Measurements from ENCODE around the gene PROK1. TPM values are rescaled to one million over a fixed set of nuclear protein-coding genes. Genes with fewer than 3 reads are reported as not detected.

Gene PROK1
- total and polyA plus RNA-seq, 9 donors = not detected

- H3K4me1 ChIP-seq (ENCODE audit: control insufficient read depth, insufficient read depth, low read length) = no peaks in the 10 kb centered on the region
- H3K27me3 ChIP-seq (ENCODE audit: control insufficient read depth, insufficient read depth, low read length) = peaks cover 5% of the 10 kb centered on the region
- 89% methylated on average over 1 of the region's 2 CpGs for WGBS (ENCODE audit: insufficient coverage)
- no peak overlapping the region for H3K27ac ChIP-seq (ENCODE audit: low read length)
- DNase-seq = no peak
- H3K36me3 ChIP-seq (ENCODE audit: control insufficient read depth, insufficient read depth, low read length) = no peaks in the 10 kb centered on the region
- no peaks in the 10 kb centered on the region for H3K9me3 ChIP-seq (replicated peaks; ENCODE audit: control insufficient read depth, low read depth, low read length)
- no peak overlapping the region for H3K4me3 ChIP-seq (ENCODE audit: low read length)
Measured at GRCh38 chr1:110477041-110477440, 26.1 kb downstream of the PROK1 start.

GRCh38 chr1:110477445-110477957 lies 26.6 kb downstream of the PROK1 start:
- no peak overlapping the region for H3K4me3 ChIP-seq (ENCODE audit: low read length)
- 29% methylated on average over 2 of the region's 3 CpGs for WGBS (ENCODE audit: insufficient coverage)
- peaks cover 6% of the 10 kb centered on the region for H3K27me3 ChIP-seq (ENCODE audit: control insufficient read depth, insufficient read depth, low read length)
- no peak overlapping the region for H3K27ac ChIP-seq (ENCODE audit: low read length)
- no peaks in the 10 kb centered on the region for H3K36me3 ChIP-seq (ENCODE audit: control insufficient read depth, insufficient read depth, low read length)
- DNase-seq = no peak
- no peaks in the 10 kb centered on the region for H3K9me3 ChIP-seq (replicated peaks; ENCODE audit: control insufficient read depth, low read depth, low read length)
- H3K4me1 ChIP-seq (ENCODE audit: control insufficient read depth, insufficient read depth, low read length) = no peaks in the 10 kb centered on the region

- 43% methylated on average over 1 of the region's 3 CpGs for WGBS (ENCODE audit: insufficient coverage)
- no peak overlapping the region for H3K4me3 ChIP-seq (ENCODE audit: low read length)
- no peaks in the 10 kb centered on the region for H3K36me3 ChIP-seq (ENCODE audit: control insufficient read depth, insufficient read depth, low read length)
- no peaks in the 10 kb centered on the region for H3K9me3 ChIP-seq (replicated peaks; ENCODE audit: control insufficient read depth, low read depth, low read length)
- H3K27me3 ChIP-seq (ENCODE audit: control insufficient read depth, insufficient read depth, low read length) = peaks cover 10% of the 10 kb centered on the region
- no peak for DNase-seq
- no peak overlapping the region for H3K27ac ChIP-seq (ENCODE audit: low read length)
- H3K4me1 ChIP-seq (ENCODE audit: control insufficient read depth, insufficient read depth, low read length) = no peaks in the 10 kb centered on the region
Measured at GRCh38 chr1:110477967-110478640, 27.2 kb downstream of the PROK1 start.

- H3K27me3 ChIP-seq (ENCODE audit: control insufficient read depth, insufficient read depth, low read length) = peaks cover 13% of the 10 kb centered on the region
- H3K27ac ChIP-seq (ENCODE audit: low read length) = no peak overlapping the region
- no peaks in the 10 kb centered on the region for H3K9me3 ChIP-seq (replicated peaks; ENCODE audit: control insufficient read depth, low read depth, low read length)
- H3K4me1 ChIP-seq (ENCODE audit: control insufficient read depth, insufficient read depth, low read length) = no peaks in the 10 kb centered on the region
- H3K36me3 ChIP-seq (ENCODE audit: control insufficient read depth, insufficient read depth, low read length) = no peaks in the 10 kb centered on the region
- no peak for DNase-seq
- H3K4me3 ChIP-seq (ENCODE audit: low read length) = no peak overlapping the region
- WGBS (ENCODE audit: insufficient coverage) = 80% methylated on average over 6 of the region's 8 CpGs
Measured at GRCh38 chr1:110478886-110479285, 27.9 kb downstream of the PROK1 start.

- DNase-seq = no peak
- Histone ChIP-seq H3K27ac (ENCODE audit: low read length) (no peak overlapping the region), H3K27me3 (ENCODE audit: control insufficient read depth, insufficient read depth, low read length) (peaks cover 13% of the 10 kb centered on the region), H3K9me3 (replicated peaks; ENCODE audit: control insufficient read depth, low read depth, low read length) (no peaks in the 10 kb centered on the region), H3K36me3 (ENCODE audit: control insufficient read depth, insufficient read depth, low read length) (no peaks in the 10 kb centered on the region), H3K4me1 (ENCODE audit: control insufficient read depth, insufficient read depth, low read length) (no peaks in the 10 kb centered on the region), H3K4me3 (ENCODE audit: low read length) (no peak overlapping the region)
- WGBS (ENCODE audit: insufficient coverage) = 49% methylated on average over 3 of the region's 4 CpGs
Measured at GRCh38 chr1:110480356-110481096, 29.6 kb downstream of the PROK1 start.

GRCh38 chr1:110481968-110482623 lies 31.1 kb downstream of the PROK1 start:
- Histone ChIP-seq H3K4me3 (ENCODE audit: low read length) (no peak overlapping the region), H3K9me3 (replicated peaks; ENCODE audit: control insufficient read depth, low read depth, low read length) (no peaks in the 10 kb centered on the region), H3K27ac (ENCODE audit: low read length) (no peak overlapping the region), H3K4me1 (ENCODE audit: control insufficient read depth, insufficient read depth, low read length) (no peaks in the 10 kb centered on the region), H3K36me3 (ENCODE audit: control insufficient read depth, insufficient read depth, low read length) (no peaks in the 10 kb centered on the region), H3K27me3 (ENCODE audit: control insufficient read depth, insufficient read depth, low read length) (peaks cover 13% of the 10 kb centered on the region)
- 48% methylated on average over 9 of the region's 12 CpGs for WGBS (ENCODE audit: insufficient coverage)
- no peak for DNase-seq

- Histone ChIP-seq H3K9me3 (replicated peaks; ENCODE audit: control insufficient read depth, low read depth, low read length) (no peaks in the 10 kb centered on the region), H3K4me1 (ENCODE audit: control insufficient read depth, insufficient read depth, low read length) (no peaks in the 10 kb centered on the region), H3K4me3 (ENCODE audit: low read length) (no peak overlapping the region), H3K36me3 (ENCODE audit: control insufficient read depth, insufficient read depth, low read length) (no peaks in the 10 kb centered on the region), H3K27me3 (ENCODE audit: control insufficient read depth, insufficient read depth, low read length) (peaks cover 13% of the 10 kb centered on the region), H3K27ac (ENCODE audit: low read length) (no peak overlapping the region)
- DNase-seq = no peak
- 32% methylated on average over 11 of the region's 18 CpGs for WGBS (ENCODE audit: insufficient coverage)
Measured at GRCh38 chr1:110482662-110483307, 31.8 kb downstream of the PROK1 start.

GRCh38 chr1:110483308-110483685 lies 32.3 kb downstream of the PROK1 start:
- no peaks in the 10 kb centered on the region for H3K9me3 ChIP-seq (replicated peaks; ENCODE audit: control insufficient read depth, low read depth, low read length)
- peaks cover 13% of the 10 kb centered on the region for H3K27me3 ChIP-seq (ENCODE audit: control insufficient read depth, insufficient read depth, low read length)
- H3K4me3 ChIP-seq (ENCODE audit: low read length) = no peak overlapping the region
- no peaks in the 10 kb centered on the region for H3K4me1 ChIP-seq (ENCODE audit: control insufficient read depth, insufficient read depth, low read length)
- no peak for DNase-seq
- H3K36me3 ChIP-seq (ENCODE audit: control insufficient read depth, insufficient read depth, low read length) = no peaks in the 10 kb centered on the region
- WGBS (ENCODE audit: insufficient coverage) = 70% methylated on average over 9 of the region's 9 CpGs
- H3K27ac ChIP-seq (ENCODE audit: low read length) = no peak overlapping the region

- Histone ChIP-seq H3K36me3 (ENCODE audit: control insufficient read depth, insufficient read depth, low read length) (no peaks in the 10 kb centered on the region), H3K27ac (ENCODE audit: low read length) (no peak overlapping the region), H3K27me3 (ENCODE audit: control insufficient read depth, insufficient read depth, low read length) (peaks cover 13% of the 10 kb centered on the region), H3K9me3 (replicated peaks; ENCODE audit: control insufficient read depth, low read depth, low read length) (no peaks in the 10 kb centered on the region), H3K4me1 (ENCODE audit: control insufficient read depth, insufficient read depth, low read length) (no peaks in the 10 kb centered on the region), H3K4me3 (ENCODE audit: low read length) (no peak overlapping the region)
- DNase-seq = no peak
- WGBS (ENCODE audit: insufficient coverage) = 73% methylated on average over 5 of the region's 12 CpGs
Measured at GRCh38 chr1:110484801-110485200, 33.9 kb downstream of the PROK1 start.

- Histone ChIP-seq H3K36me3 (ENCODE audit: control insufficient read depth, insufficient read depth, low read length) (no peaks in the 10 kb centered on the region), H3K4me3 (ENCODE audit: low read length) (no peak overlapping the region), H3K27ac (ENCODE audit: low read length) (no peak overlapping the region), H3K27me3 (ENCODE audit: control insufficient read depth, insufficient read depth, low read length) (peaks cover 10% of the 10 kb centered on the region), H3K9me3 (replicated peaks; ENCODE audit: control insufficient read depth, low read depth, low read length) (no peaks in the 10 kb centered on the region), H3K4me1 (ENCODE audit: control insufficient read depth, insufficient read depth, low read length) (no peaks in the 10 kb centered on the region)
- DNase-seq = no peak
- WGBS (ENCODE audit: insufficient coverage) = 20% methylated on average over 2 of the region's 2 CpGs
Measured at GRCh38 chr1:110485725-110486124, 34.8 kb downstream of the PROK1 start.
